Osteoblast (primary cell): ENCODE data around the gene KRT4. TPM values are rescaled to one million over a fixed set of nuclear protein-coding genes. Genes with fewer than 3 reads are reported as not detected.

Experiments
- DNase-seq: peaks from one replicate; pipeline ENCODE4 v3.0.0; 2011; ENCODE audit warnings: low spot score, mixed read lengths; ENCODE audit not compliant: insufficient read length; ENCODE audit errors: missing footprints
- H2AFZ ChIP-seq: 2 replicates; pipeline ENCODE4 v1.6.0; 2011; ENCODE audit warnings: mild to moderate bottlenecking, low read length
- H3K27ac ChIP-seq: 2 replicates; pipeline ENCODE4 v1.5.1; 2011; ENCODE audit warnings: mild to moderate bottlenecking, low read depth, low read length, moderate library complexity
- H3K27me3 ChIP-seq: 2 replicates; pipeline ENCODE4 v1.6.0; 2012; ENCODE audit warnings: mild to moderate bottlenecking, control low read depth, inconsistent platforms, low read length, moderate library complexity; ENCODE audit not compliant: insufficient read depth
- H3K36me3 ChIP-seq: 2 replicates; pipeline ENCODE4 v1.5.1; 2011; ENCODE audit warnings: mild to moderate bottlenecking, low read length, control low read depth, moderate library complexity; ENCODE audit not compliant: insufficient read depth
- H3K4me1 ChIP-seq: 2 replicates; pipeline ENCODE4 v1.5.1; 2011; ENCODE audit warnings: mild to moderate bottlenecking, low read length, control low read depth, moderate library complexity; ENCODE audit not compliant: insufficient read depth
- H3K4me2 ChIP-seq: 2 replicates; pipeline ENCODE4 v1.6.0; 2011; ENCODE audit warnings: mild to moderate bottlenecking, low read length; ENCODE audit not compliant: insufficient read depth
- H3K4me3 ChIP-seq: fragments of 200-600 bp; sonication (generic); 3 replicates; pipeline ENCODE4 v1.5.1; 2012; ENCODE audit warnings: mild to moderate bottlenecking, low read length, inconsistent platforms; ENCODE audit not compliant: insufficient read depth
- H3K79me2 ChIP-seq: 2 replicates; pipeline ENCODE4 v1.6.0; 2012; ENCODE audit warnings: mild to moderate bottlenecking, low read length, control low read depth, inconsistent platforms; ENCODE audit not compliant: insufficient read depth
- H3K9me3 ChIP-seq: 2 replicates; pipeline ENCODE4 v1.5.1; 2011; ENCODE audit warnings: low read depth, low read length, control low read depth
- H4K20me1 ChIP-seq: 2 replicates; pipeline ENCODE4 v1.6.0; 2012; ENCODE audit warnings: mild to moderate bottlenecking, low read length, control low read depth; ENCODE audit not compliant: insufficient read depth
- CTCF ChIP-seq: IDR thresholded peaks from 2 replicates; pipeline ENCODE4 v1.5.1; 2011; ENCODE audit warnings: mild to moderate bottlenecking, low read depth, low read length, moderate library complexity; ENCODE audit errors: extremely low read depth
- total RNA-seq: library from RNA; depleted of rRNA; stranded (reverse); fragments of >200 nt; gene quantifications from 2 replicates; pipeline ENCODE4 v1.2.3, GENCODE V29; 2012

The KRT4 gene
- total RNA-seq, 1 donor = not detected

- H3K36me3 ChIP-seq = no peaks in the 10 kb centered on the region
- no peaks in the 10 kb centered on the region for H4K20me1 ChIP-seq
- no peaks in the 10 kb centered on the region for H3K27me3 ChIP-seq
- peaks cover 28% of the 10 kb centered on the region for H3K4me1 ChIP-seq
- no peaks in the 10 kb centered on the region for H3K9me3 ChIP-seq
- no peak for DNase-seq
- no peak for TF ChIP-seq CTCF
- no peaks in the 10 kb centered on the region for H3K79me2 ChIP-seq
- H3K27ac ChIP-seq = peak overlapping the region; percentile 72
- peak overlapping the region; percentile 29 for H2AFZ ChIP-seq
- no peak overlapping the region for H3K4me3 ChIP-seq
- H3K4me2 ChIP-seq = peak overlapping the region; percentile 30
These were observed 21.5 kb upstream of the KRT4 start for GRCh38 chr12:52835271-52836041.

- H3K79me2 ChIP-seq = no peaks in the 10 kb centered on the region
- no peak overlapping the region for H2AFZ ChIP-seq
- H4K20me1 ChIP-seq = no peaks in the 10 kb centered on the region
- H3K36me3 ChIP-seq = no peaks in the 10 kb centered on the region
- H3K4me3 ChIP-seq = no peak overlapping the region
- H3K4me1 ChIP-seq = peaks cover 28% of the 10 kb centered on the region
- no peak overlapping the region for H3K4me2 ChIP-seq
- H3K9me3 ChIP-seq = no peaks in the 10 kb centered on the region
- no peak for TF ChIP-seq CTCF
- DNase-seq = peak; percentile 70
- no peaks in the 10 kb centered on the region for H3K27me3 ChIP-seq
- H3K27ac ChIP-seq = no peak overlapping the region
These were observed 20.7 kb upstream of the KRT4 start for GRCh38 chr12:52834727-52835001.

GRCh38 chr12:52833922-52834726 is 20.2 kb upstream of the KRT4 start, which contains the start of gene KRT79:
TSS of gene KRT79 (minus strand) at chr12:52834311. CDS start at chr12:52834260, 51 bp downstream.
- H3K79me2 ChIP-seq = no peaks in the 10 kb centered on the region
- no peak within 1 kb of the TSS for H3K4me2 ChIP-seq
- DNase-seq = peak; percentile 56
- no peak within 1 kb of the TSS for H2AFZ ChIP-seq
- no peaks in the 10 kb centered on the region for H4K20me1 ChIP-seq
- no peak within 1 kb of the TSS for H3K27ac ChIP-seq
- no peak within 1 kb of the TSS for H3K4me3 ChIP-seq
- no peaks in the 10 kb centered on the region for H3K27me3 ChIP-seq
- no peak for TF ChIP-seq CTCF
- H3K9me3 ChIP-seq = no peaks in the 10 kb centered on the region
- peaks cover 28% of the 10 kb centered on the region for H3K4me1 ChIP-seq
- no peaks in the 10 kb centered on the region for H3K36me3 ChIP-seq
